ENCODE data around the gene IMPG2. TPM values are rescaled to one million over a fixed set of nuclear protein-coding genes. Genes with fewer than 3 reads are reported as not detected.

Gene IMPG2
- polyA plus RNA-seq, 6 donors from 2014 or later, result not detected

- DNase-seq (no peak), ATAC-seq (ENCODE audit: low read depth in 2 of 2) (no peak)
- no peaks in the 10 kb centered on the region for H3K4me1 Mint-ChIP-seq
- no peaks in the 10 kb centered on the region for H3K27me3 Mint-ChIP-seq
- no peak overlapping the region for H3K27ac Mint-ChIP-seq
- no peak overlapping the region for H3K4me3 Mint-ChIP-seq
- peaks cover 25 to 32% of the 10 kb centered on the region in 2 donors for H3K36me3 Mint-ChIP-seq
- H3K9me3 Mint-ChIP-seq, result peaks cover 9 to 57% (median 32%) of the 10 kb centered on the region in 7 donors
Observed at GRCh38 chr3:101303089-101303731, 17.2 kb downstream of the IMPG2 start.

GRCh38 chr3:101300073-101300472 lies 20.3 kb downstream of the IMPG2 start:
- no peaks in the 10 kb centered on the region for H3K4me1 Mint-ChIP-seq
- peaks cover 12 to 42% of the 10 kb centered on the region in 2 donors for H3K36me3 Mint-ChIP-seq
- peaks cover 18 to 57% (median 40%) of the 10 kb centered on the region in 7 donors for H3K9me3 Mint-ChIP-seq
- DNase-seq, result no peak
- peaks cover 0 to 5% (median 0%) of the 10 kb centered on the region in 3 donors for H3K27me3 Mint-ChIP-seq
- no peak overlapping the region for H3K27ac Mint-ChIP-seq
- H3K4me3 Mint-ChIP-seq, result no peak overlapping the region
- no peak for ATAC-seq (ENCODE audit: low read depth in 2 of 2)

GRCh38 chr3:101292027-101292426 lies 28.3 kb downstream of the IMPG2 start:
- H3K9me3 Mint-ChIP-seq, result peaks cover 8 to 43% (median 21%) of the 10 kb centered on the region in 7 donors
- ATAC-seq (ENCODE audit: low read depth in 2 of 2), result no peak
- H3K27ac Mint-ChIP-seq, result no peak overlapping the region
- DNase-seq, result no peak
- H3K27me3 Mint-ChIP-seq, result peaks cover 0 to under 1% (median 0%) of the 10 kb centered on the region in 3 donors
- no peaks in the 10 kb centered on the region for H3K4me1 Mint-ChIP-seq
- H3K4me3 Mint-ChIP-seq, result no peak overlapping the region
- peaks cover 4 to 8% of the 10 kb centered on the region in 2 donors for H3K36me3 Mint-ChIP-seq

- peaks cover 0 to 4% of the 10 kb centered on the region in 2 donors for H3K36me3 Mint-ChIP-seq
- H3K9me3 Mint-ChIP-seq, result peaks cover 2 to 14% (median 6%) of the 10 kb centered on the region in 7 donors
- DNase-seq (no peak), ATAC-seq (ENCODE audit: low read depth in 2 of 2) (no peak)
- H3K27me3 Mint-ChIP-seq, result no peaks in the 10 kb centered on the region
- H3K4me3 Mint-ChIP-seq, result no peak overlapping the region
- no peak overlapping the region for H3K27ac Mint-ChIP-seq
- H3K4me1 Mint-ChIP-seq, result no peaks in the 10 kb centered on the region
Observed at GRCh38 chr3:101288294-101288693, 32.1 kb downstream of the IMPG2 start.

GRCh38 chr3:101284757-101285156 lies 35.6 kb downstream of the IMPG2 start:
- Mint-ChIP-seq H3K4me1 (no peaks in the 10 kb centered on the region), H3K9me3 (peaks cover 2 to 14% (median 6%) of the 10 kb centered on the region in 7 donors), H3K27ac (no peak overlapping the region), H3K36me3 (peaks cover 0 to 4% of the 10 kb centered on the region in 2 donors), H3K4me3 (no peak overlapping the region), H3K27me3 (no peaks in the 10 kb centered on the region)
- no peak for DNase-seq
- ATAC-seq (ENCODE audit: low read depth in 2 of 2), result no peak

- Mint-ChIP-seq H3K9me3 (no peaks in the 10 kb centered on the region), H3K27ac (no peak overlapping the region), H3K4me3 (no peak overlapping the region), H3K36me3 (no peaks in the 10 kb centered on the region), H3K4me1 (no peaks in the 10 kb centered on the region), H3K27me3 (no peaks in the 10 kb centered on the region)
- DNase-seq (no peak), ATAC-seq (ENCODE audit: low read depth in 2 of 2) (no peak)
Observed at GRCh38 chr3:101281521-101282030, 38.8 kb downstream of the IMPG2 start.

GRCh38 chr3:101279765-101280385 lies 40.5 kb downstream of the IMPG2 start:
- ATAC-seq (ENCODE audit: low read depth in 2 of 2) (no peak), DNase-seq (no peak)
- no peaks in the 10 kb centered on the region for H3K9me3 Mint-ChIP-seq
- no peaks in the 10 kb centered on the region for H3K27me3 Mint-ChIP-seq
- no peak overlapping the region for H3K4me3 Mint-ChIP-seq
- H3K4me1 Mint-ChIP-seq, result no peaks in the 10 kb centered on the region
- H3K36me3 Mint-ChIP-seq, result no peaks in the 10 kb centered on the region
- H3K27ac Mint-ChIP-seq, result no peak overlapping the region

- Mint-ChIP-seq H3K27me3 (no peaks in the 10 kb centered on the region), H3K27ac (no peak overlapping the region), H3K4me3 (no peak overlapping the region), H3K9me3 (no peaks in the 10 kb centered on the region), H3K36me3 (no peaks in the 10 kb centered on the region), H3K4me1 (no peaks in the 10 kb centered on the region)
- ATAC-seq (ENCODE audit: low read depth in 2 of 2) (no peak), DNase-seq (no peak)
Observed at GRCh38 chr3:101279162-101279561, 41.2 kb downstream of the IMPG2 start.

- H3K9me3 Mint-ChIP-seq, result no peaks in the 10 kb centered on the region
- no peaks in the 10 kb centered on the region for H3K27me3 Mint-ChIP-seq
- H3K27ac Mint-ChIP-seq, result no peak overlapping the region
- no peak overlapping the region for H3K4me3 Mint-ChIP-seq
- H3K4me1 Mint-ChIP-seq, result no peaks in the 10 kb centered on the region
- no peaks in the 10 kb centered on the region for H3K36me3 Mint-ChIP-seq
- ATAC-seq (ENCODE audit: low read depth in 2 of 2), result no peak
- DNase-seq, result no peak
Observed at GRCh38 chr3:101278727-101279126, 41.6 kb downstream of the IMPG2 start.

GRCh38 chr3:101273608-101274007 lies 46.8 kb downstream of the IMPG2 start:
- no peaks in the 10 kb centered on the region for H3K27me3 Mint-ChIP-seq
- peaks cover 0 to 6% of the 10 kb centered on the region in 2 donors for H3K36me3 Mint-ChIP-seq
- no peak overlapping the region for H3K27ac Mint-ChIP-seq
- H3K4me1 Mint-ChIP-seq, result no peaks in the 10 kb centered on the region
- H3K9me3 Mint-ChIP-seq, result no peaks in the 10 kb centered on the region
- no peak overlapping the region for H3K4me3 Mint-ChIP-seq
- DNase-seq, result no peak
- ATAC-seq (ENCODE audit: low read depth in 2 of 2), result no peak

- Mint-ChIP-seq H3K27ac (no peak overlapping the region), H3K27me3 (no peaks in the 10 kb centered on the region), H3K9me3 (no peaks in the 10 kb centered on the region), H3K4me3 (no peak overlapping the region), H3K36me3 (peaks cover 0 to 6% of the 10 kb centered on the region in 2 donors), H3K4me1 (no peaks in the 10 kb centered on the region)
- ATAC-seq (ENCODE audit: low read depth in 2 of 2) (no peak), DNase-seq (no peak)
Observed at GRCh38 chr3:101273156-101273555, 47.2 kb downstream of the IMPG2 start.

GRCh38 chr3:101271728-101272127 lies 48.6 kb downstream of the IMPG2 start:
- Mint-ChIP-seq H3K27ac (peak overlapping the region in 1 of 6 donors; percentile 11), H3K36me3 (peaks cover 0 to 6% of the 10 kb centered on the region in 2 donors), H3K4me1 (no peaks in the 10 kb centered on the region), H3K9me3 (no peaks in the 10 kb centered on the region), H3K4me3 (no peak overlapping the region), H3K27me3 (no peaks in the 10 kb centered on the region)
- DNase-seq (no peak), ATAC-seq (ENCODE audit: low read depth in 2 of 2) (no peak)

- ATAC-seq (ENCODE audit: low read depth in 2 of 2) (no peak), DNase-seq (no peak)
- Mint-ChIP-seq H3K4me1 (no peaks in the 10 kb centered on the region), H3K36me3 (peaks cover 0 to 6% of the 10 kb centered on the region in 2 donors), H3K27me3 (no peaks in the 10 kb centered on the region), H3K9me3 (peaks cover 0 to 8% (median 0%) of the 10 kb centered on the region in 7 donors), H3K27ac (no peak overlapping the region), H3K4me3 (no peak overlapping the region)
Observed at GRCh38 chr3:101270149-101270548, 50.2 kb downstream of the IMPG2 start.

GRCh38 chr3:101268971-101269671 lies 51.3 kb downstream of the IMPG2 start:
- Mint-ChIP-seq H3K36me3 (peaks cover 0 to 11% of the 10 kb centered on the region in 2 donors), H3K27me3 (no peaks in the 10 kb centered on the region), H3K4me1 (no peaks in the 10 kb centered on the region), H3K9me3 (peaks cover 0 to 18% (median 0%) of the 10 kb centered on the region in 7 donors), H3K27ac (no peak overlapping the region), H3K4me3 (no peak overlapping the region)
- ATAC-seq (ENCODE audit: low read depth in 2 of 2) (no peak), DNase-seq (no peak)
